H9 (cell line): Measurements from ENCODE around the gene SHANK1. TPM values are rescaled to one million over a fixed set of nuclear protein-coding genes. Genes with fewer than 3 reads are reported as not detected.

Experiments
- DNase-seq: peaks from one replicate; pipeline ENCODE4 v3.0.0-alpha.2; 2017
- H2AFZ ChIP-seq: one replicate; pipeline ENCODE4 v1.6.1; 2013; ENCODE audit warnings: mild to moderate bottlenecking, low read length, control low read depth, moderate library complexity
- H2AK5ac ChIP-seq: 2 replicates; pipeline ENCODE4 v1.6.1; 2013; ENCODE audit warnings: low read length, control low read depth, mixed read lengths; ENCODE audit not compliant: insufficient read length
- H2BK120ac ChIP-seq: one replicate; pipeline ENCODE4 v1.6.1; 2013; ENCODE audit warnings: low read depth, mild to moderate bottlenecking, low read length, control low read depth, inconsistent platforms; ENCODE audit not compliant: poor library complexity, severe bottlenecking
- H2BK12ac ChIP-seq: 2 replicates; pipeline ENCODE4 v1.6.1; 2013; ENCODE audit warnings: low read length, control low read depth, mixed read lengths, low read depth; ENCODE audit not compliant: insufficient read length
- H2BK15ac ChIP-seq: 2 replicates; pipeline ENCODE4 v1.6.1; 2013; ENCODE audit warnings: low read depth, low read length, control low read depth
- H2BK20ac ChIP-seq: one replicate; pipeline ENCODE4 v1.6.1; 2013; ENCODE audit warnings: low read depth, mild to moderate bottlenecking, low read length, control low read depth, inconsistent platforms; ENCODE audit not compliant: poor library complexity, severe bottlenecking
- H2BK5ac ChIP-seq: 2 replicates; pipeline ENCODE4 v1.6.1; 2013; ENCODE audit warnings: low read length, control low read depth, mixed read lengths; ENCODE audit not compliant: insufficient read length
- H3K14ac ChIP-seq: 2 replicates; pipeline ENCODE4 v1.6.1; 2013; ENCODE audit warnings: low read length, control low read depth; ENCODE audit not compliant: insufficient read depth
- H3K18ac ChIP-seq: 2 replicates; pipeline ENCODE4 v1.6.1; 2013; ENCODE audit warnings: low read depth, mild to moderate bottlenecking, mixed read lengths, low read length, control low read depth; ENCODE audit not compliant: insufficient read length
- H3K23ac ChIP-seq: 2 replicates; pipeline ENCODE4 v1.6.1; 2013; ENCODE audit warnings: low read length, control low read depth, mixed read lengths, low read depth; ENCODE audit not compliant: insufficient read length
- H3K23me2 ChIP-seq: 2 replicates; pipeline ENCODE4 v1.6.1; 2013; ENCODE audit warnings: low read depth, mild to moderate bottlenecking, mixed read lengths, low read length, control low read depth; ENCODE audit not compliant: insufficient read length, poor library complexity, severe bottlenecking
- H3K27ac ChIP-seq: 2 replicates; pipeline ENCODE4 v1.5.1; 2013; ENCODE audit warnings: low read length, control low read depth, mixed read lengths, low read depth; ENCODE audit not compliant: insufficient read length
- H3K27me3 ChIP-seq: 2 replicates; pipeline ENCODE4 v1.6.1; 2013; ENCODE audit warnings: low read length, control low read depth, inconsistent platforms; ENCODE audit not compliant: insufficient read depth
- H3K4ac ChIP-seq: 2 replicates; pipeline ENCODE4 v1.6.1; 2013; ENCODE audit warnings: low read depth, mild to moderate bottlenecking, control low read depth, inconsistent platforms, low read length, moderate library complexity
- H3K4me1 ChIP-seq: 2 replicates; pipeline ENCODE4 v1.6.1; 2013; ENCODE audit warnings: low read length, control low read depth, inconsistent platforms; ENCODE audit not compliant: insufficient read depth
- H3K4me2 ChIP-seq: 2 replicates; pipeline ENCODE4 v1.6.1; 2013; ENCODE audit warnings: low read length, control low read depth, mixed read lengths; ENCODE audit not compliant: insufficient read length, insufficient read depth
- H3K56ac ChIP-seq: 2 replicates; pipeline ENCODE4 v1.6.1; 2013; ENCODE audit warnings: low read depth, mild to moderate bottlenecking, mixed read lengths, low read length, control low read depth; ENCODE audit not compliant: insufficient read length
- H3K79me1 ChIP-seq: 2 replicates; pipeline ENCODE4 v1.6.1; 2013; ENCODE audit warnings: low read depth, mild to moderate bottlenecking, moderate library complexity, low read length, control low read depth, inconsistent platforms; ENCODE audit not compliant: insufficient read depth, poor library complexity, severe bottlenecking
- H3K79me2 ChIP-seq: 2 replicates; pipeline ENCODE4 v1.6.1; 2013; ENCODE audit warnings: low read length, control low read depth, inconsistent platforms; ENCODE audit not compliant: insufficient read depth
- H3K9ac ChIP-seq: 2 replicates; pipeline ENCODE4 v1.6.1; 2013; ENCODE audit warnings: low read length, control low read depth, mixed read lengths; ENCODE audit not compliant: insufficient read length; ENCODE audit errors: extremely low read depth
- H3K9me3 ChIP-seq: one replicate; pipeline ENCODE4 v1.6.1; 2013; ENCODE audit warnings: low read depth, low read length, inconsistent platforms; ENCODE audit not compliant: control insufficient read depth
- H3T11ph ChIP-seq: one replicate; pipeline ENCODE4 v1.6.1; 2013; ENCODE audit warnings: mild to moderate bottlenecking, low read length, control low read depth, inconsistent platforms
- H4K20me1 ChIP-seq: one replicate; pipeline ENCODE4 v1.6.1; 2013; ENCODE audit not compliant: control insufficient read depth, insufficient read length, insufficient read depth
- H4K5ac ChIP-seq: 2 replicates; pipeline ENCODE4 v1.6.1; 2013; ENCODE audit warnings: low read depth, mild to moderate bottlenecking, mixed read lengths, low read length, control low read depth; ENCODE audit not compliant: insufficient read length
- H4K8ac ChIP-seq: replicated peaks from 2 replicates; pipeline ENCODE4 v1.6.1; 2013; ENCODE audit warnings: low read length, control low read depth, mixed read lengths, low read depth; ENCODE audit not compliant: insufficient read length
- H4K91ac ChIP-seq: 2 replicates; pipeline ENCODE4 v1.6.1; 2013; ENCODE audit warnings: low read depth, mild to moderate bottlenecking, moderate library complexity, mixed read lengths, low read length, control low read depth; ENCODE audit not compliant: insufficient read length
- H3K27ac Mint-ChIP-seq, 3 experiments: 2 replicates in 2 of 3; 3 replicates in 1 of 3; pipeline ENCODE4 v1.8.0; 2020 to 2021; ENCODE audit warnings: mixed read lengths in 3 of 3, mild to moderate bottlenecking in 1 of 3, moderate library complexity in 1 of 3
- H3K27me3 Mint-ChIP-seq: 2 replicates; pipeline ENCODE4 v1.8.0; 2021; ENCODE audit warnings: low read depth, mild to moderate bottlenecking, moderate library complexity, mixed read lengths
- H3K36me3 Mint-ChIP-seq, 3 experiments: 2 replicates in 2 of 3; 3 replicates in 1 of 3; pipeline ENCODE4 v1.8.0; 2020 to 2021; ENCODE audit warnings: low read depth in 3 of 3, mixed read lengths in 3 of 3; ENCODE audit not compliant: insufficient read depth in 1 of 3
- H3K4me1 Mint-ChIP-seq, 2 experiments: 2 replicates each; pipeline ENCODE4 v1.8.0; 2020; ENCODE audit warnings: mixed read lengths in 2 of 2
- H3K4me3 Mint-ChIP-seq, 2 experiments: 2 replicates in 1 of 2; 3 replicates in 1 of 2; pipeline ENCODE4 v1.8.0; 2020 to 2021; ENCODE audit warnings: mild to moderate bottlenecking in 2 of 2, mixed read lengths in 2 of 2, moderate library complexity in 1 of 2
- H3K9me3 Mint-ChIP-seq, 2 experiments: 2 replicates in 1 of 2; 3 replicates in 1 of 2; pipeline ENCODE4 v1.8.0; 2020; ENCODE audit warnings: mild to moderate bottlenecking in 2 of 2, mixed read lengths in 2 of 2, moderate library complexity in 1 of 2
- WGBS: extraction: QIAGEN DNeasy Blood & Tissue Kit; methylation state at CpG from one replicate; pipeline ENCODE4 v1.1.7; 2013; ENCODE audit warnings: missing lambda C conversion rate, low lambda C conversion rate, mixed read lengths; ENCODE audit not compliant: insufficient read length; ENCODE audit errors: extremely low coverage; 5-methylcytosine and 5-hydroxymethylcytosine counted together
- total RNA-seq: library from RNA; stranded (reverse); gene quantifications from 2 replicates; pipeline ENCODE4 v1.2.1, GENCODE V29; 2021
- TF ChIP-seq, protein P1 (sequence below): fragments of 200-600 bp; sonication (generic); conservative IDR thresholded peaks from 3 replicates; pipeline ENCODE4 v1.8.0; 2021; ENCODE audit warnings: antibody characterized with exemption, mild to moderate bottlenecking

SHANK1 gene
- total RNA-seq, 1 experiment from 2014 or later = 1.7 TPM

DNA sequence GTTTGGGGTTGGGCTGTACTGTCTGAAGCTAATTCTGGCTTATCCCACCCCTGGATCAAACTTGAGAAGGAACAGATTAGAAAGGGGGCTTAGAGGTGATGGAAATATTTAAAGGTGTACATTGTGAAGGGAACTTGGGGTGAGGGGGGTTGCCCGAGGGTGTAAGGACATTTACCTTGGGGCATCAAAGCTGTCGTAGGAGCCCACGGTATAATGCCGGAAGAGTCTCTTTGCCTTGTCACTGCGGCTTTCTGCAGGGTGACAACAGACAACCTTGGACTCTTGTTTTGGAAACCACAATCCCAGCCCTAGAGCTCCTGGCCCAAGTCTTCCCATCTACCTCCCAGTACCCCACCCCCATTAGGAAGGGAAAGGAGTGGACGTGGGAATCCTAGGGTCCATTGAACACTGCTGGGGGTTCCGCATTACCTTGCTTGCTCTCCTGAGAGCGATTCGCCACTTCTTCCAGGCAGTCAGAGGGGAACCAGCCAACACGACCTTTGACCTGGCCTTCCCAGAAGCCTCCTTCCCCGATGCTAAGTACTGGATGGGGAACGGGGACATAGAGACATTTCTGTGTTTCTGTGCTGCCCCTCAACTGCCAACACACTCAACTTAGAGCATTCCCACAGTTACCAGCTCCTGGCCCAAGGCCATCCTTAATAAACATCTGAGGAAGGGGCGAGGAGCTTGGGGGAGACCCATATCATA lies 22.0 kb downstream of the SHANK1 start:
- peaks cover 9% of the 10 kb centered on the region for H3K23me2 ChIP-seq
- H3K4ac ChIP-seq = no peak overlapping the region
- TF ChIP-seq, protein P1, sequence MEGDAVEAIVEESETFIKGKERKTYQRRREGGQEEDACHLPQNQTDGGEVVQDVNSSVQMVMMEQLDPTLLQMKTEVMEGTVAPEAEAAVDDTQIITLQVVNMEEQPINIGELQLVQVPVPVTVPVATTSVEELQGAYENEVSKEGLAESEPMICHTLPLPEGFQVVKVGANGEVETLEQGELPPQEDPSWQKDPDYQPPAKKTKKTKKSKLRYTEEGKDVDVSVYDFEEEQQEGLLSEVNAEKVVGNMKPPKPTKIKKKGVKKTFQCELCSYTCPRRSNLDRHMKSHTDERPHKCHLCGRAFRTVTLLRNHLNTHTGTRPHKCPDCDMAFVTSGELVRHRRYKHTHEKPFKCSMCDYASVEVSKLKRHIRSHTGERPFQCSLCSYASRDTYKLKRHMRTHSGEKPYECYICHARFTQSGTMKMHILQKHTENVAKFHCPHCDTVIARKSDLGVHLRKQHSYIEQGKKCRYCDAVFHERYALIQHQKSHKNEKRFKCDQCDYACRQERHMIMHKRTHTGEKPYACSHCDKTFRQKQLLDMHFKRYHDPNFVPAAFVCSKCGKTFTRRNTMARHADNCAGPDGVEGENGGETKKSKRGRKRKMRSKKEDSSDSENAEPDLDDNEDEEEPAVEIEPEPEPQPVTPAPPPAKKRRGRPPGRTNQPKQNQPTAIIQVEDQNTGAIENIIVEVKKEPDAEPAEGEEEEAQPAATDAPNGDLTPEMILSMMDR = no peak
- no peak overlapping the region for H2BK20ac ChIP-seq
- Mint-ChIP-seq H3K36me3 (no peaks in the 10 kb centered on the region), H3K27me3 (peaks cover 90% of the 10 kb centered on the region), H3K4me3 (peak overlapping the region in 1 of 2 experiments; percentile 13; a peak in 2 of 5 replicates), H3K9me3 (no peaks in the 10 kb centered on the region), H3K27ac (no peak overlapping the region), H3K4me1 (peaks cover 3 to 27% of the 10 kb centered on the region in 2 experiments)
- peaks cover under 1% of the 10 kb centered on the region; the same call in 1 of the 2 replicates for H3K4me1 ChIP-seq
- H2BK12ac ChIP-seq = no peak overlapping the region
- no peak overlapping the region for H3K4me2 ChIP-seq
- H3K27ac ChIP-seq = no peak overlapping the region
- H3K18ac ChIP-seq = no peak overlapping the region
- no peak overlapping the region for H3K14ac ChIP-seq
- no peaks in the 10 kb centered on the region for H3K9me3 ChIP-seq
- H3K23ac ChIP-seq = no peak overlapping the region
- no peak overlapping the region for H2BK15ac ChIP-seq
- no peak overlapping the region for H3K9ac ChIP-seq
- H4K20me1 ChIP-seq = peaks cover 2% of the 10 kb centered on the region
- H3K56ac ChIP-seq = no peak overlapping the region
- no peak overlapping the region for H2AFZ ChIP-seq
- H4K8ac ChIP-seq = no peak overlapping the region
- H4K5ac ChIP-seq = no peak overlapping the region
- H2BK5ac ChIP-seq = no peak overlapping the region
- H4K91ac ChIP-seq = no peak overlapping the region
- no peak overlapping the region for H2AK5ac ChIP-seq
- H3T11ph ChIP-seq = no peak overlapping the region
- peaks cover 40% of the 10 kb centered on the region; the same call in 1 of the 2 replicates for H3K27me3 ChIP-seq
- no peak overlapping the region for H2BK120ac ChIP-seq
- H3K79me2 ChIP-seq = no peaks in the 10 kb centered on the region
- no peaks in the 10 kb centered on the region for H3K79me1 ChIP-seq
- no CpG with 5 or more reads among the region's 13 CpGs for WGBS
- DNase-seq = no peak
